CD1c-positive myeloid dendritic cell (primary cell): ENCODE results near the gene RAB27B.

Source experiments
- DNase-seq: peaks from one replicate; pipeline ENCODE4 v3.0.0-alpha.2; 2016; ENCODE audit errors: extremely low spot score

The RAB27B gene

DNA sequence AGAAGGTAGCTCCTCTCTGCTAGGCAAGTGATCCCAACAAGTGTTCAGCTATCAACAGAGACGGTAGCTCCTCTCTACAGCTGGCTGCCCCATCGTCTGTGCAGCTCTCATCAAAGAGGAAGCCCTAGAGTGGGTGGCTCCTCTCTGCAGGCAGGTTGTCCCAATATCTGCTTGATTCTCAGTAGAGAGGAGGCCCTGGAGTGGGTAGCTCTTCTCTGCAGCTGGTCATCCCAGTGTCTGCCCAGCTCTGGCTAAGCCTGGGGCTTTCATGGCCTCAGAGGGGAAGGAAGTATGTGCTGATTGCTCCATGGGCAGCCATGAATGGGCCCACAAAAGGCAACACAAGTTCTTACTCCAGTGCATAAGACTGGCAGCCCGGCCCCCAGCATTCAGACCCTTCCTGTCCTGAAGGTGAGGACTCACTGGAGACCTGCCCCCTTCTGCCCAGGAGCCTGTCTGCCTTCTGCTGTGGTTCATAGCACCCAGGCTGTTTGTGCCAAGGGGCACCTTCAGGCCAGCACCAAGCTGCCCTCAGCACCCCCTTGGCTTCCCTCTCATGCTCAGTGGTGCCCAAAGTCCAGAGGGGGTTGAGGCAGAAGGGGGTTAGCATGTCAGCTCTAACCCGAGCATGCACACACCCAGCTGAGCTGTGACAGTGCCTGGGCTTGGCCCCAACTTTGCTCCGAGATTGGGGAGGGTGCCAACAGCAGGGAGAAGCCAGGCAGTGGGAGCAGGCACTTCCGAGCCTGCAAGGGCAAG is 82.1 kb downstream of the RAB27B start:
- no peak for DNase-seq

DNA sequence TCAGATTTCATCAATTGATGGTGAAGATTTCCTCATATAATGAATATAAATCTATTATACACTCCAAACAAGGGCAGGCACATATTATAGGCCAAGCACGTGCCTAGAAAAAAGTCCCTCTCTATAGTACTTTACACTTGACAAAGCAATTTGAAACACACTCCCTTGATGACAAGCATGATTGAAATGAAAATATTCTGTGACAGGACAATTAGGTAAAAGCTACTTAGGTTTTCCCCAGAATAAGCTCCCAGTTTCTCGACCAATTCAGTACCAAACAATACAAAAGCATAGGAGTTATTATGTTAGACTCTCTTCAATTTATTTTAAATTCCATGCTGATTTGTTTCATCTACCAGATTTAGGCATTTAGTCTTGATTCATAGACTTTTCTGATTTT is 83.3 kb downstream of the RAB27B start:
- no peak for DNase-seq

DNA sequence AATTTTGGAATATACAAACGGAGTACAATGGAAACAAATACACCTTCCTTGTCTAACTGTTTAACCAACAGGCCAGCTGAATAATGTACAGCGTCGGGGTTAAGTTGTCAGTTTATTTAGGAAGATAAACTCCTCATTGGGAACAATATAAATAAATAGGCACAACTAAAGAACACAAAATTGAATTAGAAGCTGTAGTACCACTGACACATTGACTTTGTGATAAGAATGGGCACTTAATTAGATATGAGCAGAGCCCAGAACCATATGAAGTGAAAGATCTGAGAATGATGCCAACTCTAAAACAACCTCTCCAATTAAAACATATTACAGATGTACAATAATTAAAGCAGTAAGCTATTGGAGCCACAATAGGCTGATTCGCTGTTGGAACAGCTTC is 86.5 kb downstream of the RAB27B start:
- no peak for DNase-seq

DNA sequence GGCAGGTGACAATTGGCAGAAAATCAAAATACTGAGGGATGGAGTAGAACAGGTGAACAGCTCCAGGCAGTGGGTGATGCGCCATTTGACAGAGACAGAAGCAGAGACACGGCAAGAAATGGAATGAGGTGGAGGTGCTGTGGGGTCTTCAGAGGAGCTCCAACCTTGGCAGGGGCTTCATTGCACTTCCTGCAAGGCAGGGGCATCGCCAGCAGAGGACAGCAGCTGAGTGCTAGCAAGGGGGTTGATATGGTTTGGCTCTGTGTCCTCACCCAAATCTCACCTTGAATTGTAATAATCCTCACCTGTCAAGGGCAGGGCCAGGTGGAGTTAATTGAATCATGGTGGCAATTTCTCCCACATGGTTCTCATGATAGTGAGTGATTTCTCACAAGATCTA is 88.2 kb downstream of the RAB27B start:
- no peak for DNase-seq

- DNase-seq: no peak
Observed at GRCh38 chr18:54918060-54918459, 89.8 kb downstream of the RAB27B start.

DNA sequence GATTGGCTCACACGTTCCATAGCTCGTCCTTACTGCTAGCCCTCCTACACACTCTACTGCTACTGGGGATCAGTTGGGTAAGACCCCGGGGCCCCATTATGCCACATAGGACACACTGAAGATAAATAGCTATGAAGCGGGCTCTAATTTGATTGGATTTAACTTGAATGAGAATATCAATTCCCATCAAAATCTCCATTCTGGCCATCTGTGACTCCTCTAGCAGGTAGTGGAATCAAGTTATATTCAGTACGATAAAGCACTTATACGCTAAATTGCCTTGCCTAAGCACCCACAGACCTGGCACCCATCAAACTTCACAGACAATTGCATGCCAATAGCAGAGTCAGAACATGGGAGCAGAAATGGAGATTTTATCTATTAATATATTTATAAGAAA is 91.1 kb downstream of the RAB27B start:
- DNase-seq: no peak

DNA sequence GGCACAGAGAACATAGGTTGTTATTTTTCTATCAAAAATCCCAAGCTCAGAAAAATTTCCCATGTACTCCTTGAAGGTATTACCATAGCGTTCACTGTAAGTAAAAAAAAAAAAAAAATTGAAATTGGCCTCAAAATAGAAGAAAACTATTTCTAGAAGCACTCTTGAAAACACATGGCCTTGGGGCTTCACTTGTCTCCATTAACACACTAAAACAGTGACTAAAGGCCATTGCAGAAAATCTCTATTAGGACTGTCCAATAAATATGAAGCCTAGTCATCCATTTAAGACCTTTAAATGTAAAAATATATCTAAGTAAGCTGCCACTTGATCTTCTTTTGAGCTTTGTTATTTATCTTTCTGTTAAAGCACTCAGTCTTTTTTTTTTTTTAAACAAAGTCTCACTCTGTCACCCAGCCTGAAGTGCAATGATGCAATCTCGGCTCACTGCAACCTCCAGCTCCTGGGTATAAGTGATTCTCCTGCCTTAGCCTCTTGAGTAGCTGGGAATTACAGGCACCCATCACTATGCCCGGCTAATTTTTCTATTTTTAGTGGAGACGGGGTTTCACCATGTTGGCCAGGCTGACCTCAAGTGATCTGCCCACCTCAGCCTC is 95.2 kb downstream of the RAB27B start:
- no peak for DNase-seq

- DNase-seq: no peak
Observed at GRCh38 chr18:54924948-54925347, 96.7 kb downstream of the RAB27B start.

- DNase-seq: no peak
Observed at GRCh38 chr18:54926593-54927325, 98.5 kb downstream of the RAB27B start.

DNA sequence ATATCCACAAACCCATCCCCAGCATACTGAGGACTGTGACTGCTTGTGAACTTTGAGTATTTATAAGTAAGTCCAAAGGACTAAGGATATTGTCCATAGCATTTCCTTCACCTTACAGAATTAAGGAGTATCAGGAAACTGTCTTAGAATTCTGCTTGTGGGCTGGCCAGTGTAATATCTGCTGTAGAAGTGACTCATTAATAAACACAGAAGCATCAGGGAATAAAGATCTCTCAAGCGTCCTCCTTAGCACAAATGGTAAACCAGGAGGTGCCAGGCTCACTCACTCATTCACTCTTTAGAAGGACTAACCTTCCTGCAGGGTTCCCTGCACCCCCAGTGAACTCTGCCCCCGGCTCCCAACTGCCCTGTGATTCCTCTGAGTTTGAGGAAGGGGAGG is 100.0 kb downstream of the RAB27B start:
- DNase-seq: no peak

DNA sequence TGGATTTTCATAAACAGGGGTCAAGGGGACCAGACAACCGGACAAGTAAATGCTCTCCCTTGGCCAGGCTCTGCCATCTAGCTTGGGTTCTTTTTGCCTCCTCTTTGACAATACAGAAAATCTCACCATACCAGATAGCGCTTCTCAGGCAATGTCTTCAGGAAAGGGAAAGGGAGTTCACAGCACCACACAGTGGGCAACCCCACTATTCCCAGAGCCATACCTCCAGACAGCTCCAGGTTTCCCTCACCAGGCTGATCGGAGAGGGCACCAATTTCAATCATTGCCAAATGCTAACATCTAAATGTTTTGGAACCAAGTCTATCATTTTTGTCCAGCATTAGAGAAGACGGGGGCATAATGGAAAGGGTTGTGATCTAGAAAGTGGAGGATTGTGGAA is 102.9 kb downstream of the RAB27B start:
- DNase-seq: no peak

- no peak for DNase-seq
Observed at GRCh38 chr18:54932472-54932871, 104.2 kb downstream of the RAB27B start.

DNA sequence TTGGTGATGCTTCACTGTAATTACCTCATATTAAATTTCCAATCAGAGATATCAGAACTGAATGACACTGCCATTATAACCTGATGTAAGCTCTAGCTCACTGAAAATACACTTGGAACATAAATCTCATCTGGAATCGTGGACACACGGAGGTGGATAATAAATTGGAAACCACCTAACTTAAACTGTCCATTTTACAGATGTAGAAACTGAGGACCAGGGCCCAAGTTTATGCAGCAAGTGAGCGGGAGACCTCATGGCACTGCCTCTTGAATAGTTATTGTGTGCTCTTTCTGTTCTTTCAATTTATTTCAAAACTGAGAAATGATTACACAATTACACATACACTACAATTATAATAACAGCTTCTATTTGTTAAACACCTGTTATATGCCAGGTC is 110.2 kb downstream of the RAB27B start:
- DNase-seq: no peak

DNA sequence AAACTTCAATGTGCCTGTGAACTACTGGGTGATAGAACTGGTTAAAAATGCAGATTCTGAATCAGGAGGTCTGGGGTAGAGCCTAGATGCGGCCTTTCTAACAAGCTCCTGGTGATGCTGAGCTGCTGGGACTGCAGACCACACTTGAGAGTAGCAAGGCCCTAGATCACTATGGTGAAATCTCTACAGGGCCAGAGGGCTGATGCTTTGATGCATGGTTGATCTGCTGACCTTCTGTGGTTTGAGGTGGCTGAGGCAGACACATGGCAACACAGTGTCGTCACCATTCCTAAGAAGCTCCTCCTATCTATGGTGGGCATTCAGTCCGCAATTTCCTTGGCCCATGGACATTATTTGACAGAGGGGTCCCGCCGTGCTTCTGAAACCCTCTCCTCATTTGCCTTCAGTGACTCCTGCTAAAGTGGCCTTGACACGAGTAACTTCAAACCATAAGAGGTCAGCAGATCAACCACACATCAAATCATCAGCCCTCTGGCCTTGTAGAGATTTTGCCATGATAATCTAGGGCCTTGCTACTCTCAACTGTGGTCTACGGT is 111.2 kb downstream of the RAB27B start:
- DNase-seq: no peak

- DNase-seq: no peak
Observed at GRCh38 chr18:54942144-54942543, 113.9 kb downstream of the RAB27B start.

- DNase-seq: no peak
Observed at GRCh38 chr18:54942569-54942968, 114.3 kb downstream of the RAB27B start.
